Suprapubic skin (tissue), 4 donors: ENCODE data around the gene LIPF. TPM values are rescaled to one million over a fixed set of nuclear protein-coding genes. Genes with fewer than 3 reads are reported as not detected.

Source experiments
- DNase-seq, 2 donors: peaks; one replicate each; pipeline ENCODE4 v3.0.0-alpha.2; 2019; ENCODE audit warnings: low spot score in 2 of 2
- H3K27ac ChIP-seq: fragments of 200-600 bp; sonication (generic); one replicate; pipeline ENCODE4 v1.5.1; 2019
- H3K27me3 ChIP-seq: fragments of 200-600 bp; sonication (generic); one replicate; pipeline ENCODE4 v1.5.1; 2019
- H3K36me3 ChIP-seq: fragments of 200-600 bp; sonication (generic); one replicate; pipeline ENCODE4 v1.5.1; 2019
- H3K4me1 ChIP-seq: fragments of 200-600 bp; sonication (generic); one replicate; pipeline ENCODE4 v1.5.1; 2019
- H3K4me3 ChIP-seq: fragments of 200-600 bp; sonication (generic); one replicate; pipeline ENCODE4 v1.5.1; 2019; ENCODE audit warnings: mild to moderate bottlenecking
- H3K9me3 ChIP-seq: fragments of 200-600 bp; sonication (generic); one replicate; pipeline ENCODE4 v1.5.1; 2019
- EP300 ChIP-seq: sonication (generic); formaldehyde crosslinking; IDR thresholded peaks from one replicate; pipeline ENCODE4 v1.6.1; 2017; ENCODE audit warnings: antibody characterized with exemption
- POLR2A ChIP-seq, 2 donors: fragments of 450-650 bp; IDR thresholded peaks; one replicate each; pipeline ENCODE4 v1.6.1; 2017; ENCODE audit warnings: antibody characterized with exemption in 2 of 2, mild to moderate bottlenecking in 2 of 2, moderate library complexity in 2 of 2
- POLR2AphosphoS5 ChIP-seq, 3 donors: sonication (generic); formaldehyde crosslinking; IDR thresholded peaks; one replicate each; pipeline ENCODE4 v1.6.1; 2017; ENCODE audit warnings: antibody characterized with exemption in 3 of 3
- WGBS: methylation state at CpG from one replicate; pipeline ENCODE4 v1.1.5; 2018; 5-methylcytosine and 5-hydroxymethylcytosine counted together
- total RNA-seq, 4 donors: library from RNA; depleted of rRNA; stranded (reverse); fragments of >200 nt; gene quantifications; one replicate each; pipeline ENCODE4 v1.1.0, GENCODE V29; 2016
- TF ChIP-seq, protein P1 (sequence below), 2 donors: fragments of 200-600 bp in 1 of 2; fragments of 450-650 bp in 1 of 2; sonication (generic) in 1 of 2; IDR thresholded peaks; one replicate each; pipeline ENCODE4 v1.5.1; 2016 to 2019; ENCODE audit warnings: antibody characterized with exemption in 2 of 2, mild to moderate bottlenecking in 1 of 2, moderate library complexity in 1 of 2

Gene LIPF
- total RNA-seq, 4 donors from 2014 or later, result not detected

DNA sequence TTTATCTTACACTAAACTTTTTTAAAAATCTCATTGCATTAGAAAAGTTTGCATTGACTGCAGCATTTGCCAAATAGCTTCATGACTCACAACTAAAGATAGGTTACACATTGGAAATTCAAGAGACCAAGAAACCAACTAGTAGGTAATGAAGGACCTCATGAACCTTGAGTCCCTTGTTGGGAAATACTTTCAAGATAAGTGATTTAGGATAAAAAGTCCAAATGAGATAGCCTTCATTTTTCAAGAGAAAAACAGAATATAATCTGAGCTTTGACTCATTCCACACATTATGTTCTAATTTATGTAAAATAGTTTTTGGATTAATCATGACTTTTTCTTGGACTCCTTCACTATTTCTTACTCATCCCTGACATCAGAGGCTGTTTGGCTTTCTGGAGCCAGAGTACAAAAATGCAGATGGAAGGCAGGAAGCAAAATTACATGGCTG lies 13.1 kb upstream of the LIPF start:
- Histone ChIP-seq H3K9me3 (no peaks in the 10 kb centered on the region), H3K4me3 (no peak overlapping the region), H3K36me3 (no peaks in the 10 kb centered on the region), H3K27me3 (no peaks in the 10 kb centered on the region), H3K27ac (no peak overlapping the region), H3K4me1 (no peaks in the 10 kb centered on the region)
- TF ChIP-seq POLR2A (IDR thresholded peaks at IDR 0.05) (no peak), EP300 (no peak), POLR2AphosphoS5 (IDR thresholded peaks at IDR 0.05) (no peak)
- TF ChIP-seq, protein P1, sequence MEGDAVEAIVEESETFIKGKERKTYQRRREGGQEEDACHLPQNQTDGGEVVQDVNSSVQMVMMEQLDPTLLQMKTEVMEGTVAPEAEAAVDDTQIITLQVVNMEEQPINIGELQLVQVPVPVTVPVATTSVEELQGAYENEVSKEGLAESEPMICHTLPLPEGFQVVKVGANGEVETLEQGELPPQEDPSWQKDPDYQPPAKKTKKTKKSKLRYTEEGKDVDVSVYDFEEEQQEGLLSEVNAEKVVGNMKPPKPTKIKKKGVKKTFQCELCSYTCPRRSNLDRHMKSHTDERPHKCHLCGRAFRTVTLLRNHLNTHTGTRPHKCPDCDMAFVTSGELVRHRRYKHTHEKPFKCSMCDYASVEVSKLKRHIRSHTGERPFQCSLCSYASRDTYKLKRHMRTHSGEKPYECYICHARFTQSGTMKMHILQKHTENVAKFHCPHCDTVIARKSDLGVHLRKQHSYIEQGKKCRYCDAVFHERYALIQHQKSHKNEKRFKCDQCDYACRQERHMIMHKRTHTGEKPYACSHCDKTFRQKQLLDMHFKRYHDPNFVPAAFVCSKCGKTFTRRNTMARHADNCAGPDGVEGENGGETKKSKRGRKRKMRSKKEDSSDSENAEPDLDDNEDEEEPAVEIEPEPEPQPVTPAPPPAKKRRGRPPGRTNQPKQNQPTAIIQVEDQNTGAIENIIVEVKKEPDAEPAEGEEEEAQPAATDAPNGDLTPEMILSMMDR (IDR thresholded peaks at IDR 0.05), result no peak
- no peak for DNase-seq

DNA sequence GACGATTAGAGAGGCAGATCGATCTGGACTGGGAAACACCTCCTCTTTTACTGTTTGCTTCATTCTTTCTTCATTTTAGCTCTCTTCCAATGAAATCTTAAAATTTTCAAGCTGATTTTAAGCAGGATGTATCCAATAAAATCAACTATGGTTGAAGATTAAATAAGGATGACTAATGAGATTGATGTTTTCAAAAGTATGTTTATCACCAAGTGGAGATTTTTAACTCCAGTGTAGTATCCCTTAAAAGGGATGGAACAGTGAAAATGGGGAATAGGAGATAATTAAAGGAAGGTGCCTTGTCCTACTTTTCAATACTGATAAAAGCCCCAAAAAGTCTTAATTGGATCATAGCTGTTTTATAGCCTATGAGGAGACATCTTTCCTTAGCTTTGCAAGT lies 11.6 kb upstream of the LIPF start:
- WGBS, result 90% methylated on average over 2 of the region's 2 CpGs
- no peak overlapping the region for H3K27ac ChIP-seq
- H3K27me3 ChIP-seq, result no peaks in the 10 kb centered on the region
- no peak for TF ChIP-seq POLR2AphosphoS5 (IDR thresholded peaks at IDR 0.05)
- no peak for TF ChIP-seq EP300
- TF ChIP-seq POLR2A (IDR thresholded peaks at IDR 0.05), result no peak
- TF ChIP-seq, protein P1 (IDR thresholded peaks at IDR 0.05), result no peak
- no peak for DNase-seq
- H3K4me1 ChIP-seq, result no peaks in the 10 kb centered on the region
- no peaks in the 10 kb centered on the region for H3K9me3 ChIP-seq
- no peaks in the 10 kb centered on the region for H3K36me3 ChIP-seq
- no peak overlapping the region for H3K4me3 ChIP-seq

DNA sequence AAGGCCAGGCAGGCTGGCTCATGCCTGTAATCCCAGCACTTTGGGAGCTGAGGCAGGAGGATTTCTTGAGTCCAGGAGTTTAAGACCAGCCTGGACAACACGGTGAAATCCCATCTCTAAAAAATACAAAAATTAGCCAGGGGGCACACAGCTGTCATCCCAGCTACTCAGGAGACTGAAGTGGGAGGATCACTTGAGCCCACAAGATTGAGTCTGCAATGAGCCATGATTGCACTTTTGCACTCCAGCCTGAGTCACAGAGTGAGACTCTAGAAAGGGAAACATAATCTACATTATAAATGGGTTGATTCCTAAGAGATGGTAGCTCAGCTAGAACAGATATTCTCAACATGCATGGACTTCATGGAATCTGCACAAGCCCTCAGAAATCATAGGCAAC lies 6.3 kb upstream of the LIPF start:
- 63% methylated on average over 1 of the region's 1 CpG for WGBS

DNA sequence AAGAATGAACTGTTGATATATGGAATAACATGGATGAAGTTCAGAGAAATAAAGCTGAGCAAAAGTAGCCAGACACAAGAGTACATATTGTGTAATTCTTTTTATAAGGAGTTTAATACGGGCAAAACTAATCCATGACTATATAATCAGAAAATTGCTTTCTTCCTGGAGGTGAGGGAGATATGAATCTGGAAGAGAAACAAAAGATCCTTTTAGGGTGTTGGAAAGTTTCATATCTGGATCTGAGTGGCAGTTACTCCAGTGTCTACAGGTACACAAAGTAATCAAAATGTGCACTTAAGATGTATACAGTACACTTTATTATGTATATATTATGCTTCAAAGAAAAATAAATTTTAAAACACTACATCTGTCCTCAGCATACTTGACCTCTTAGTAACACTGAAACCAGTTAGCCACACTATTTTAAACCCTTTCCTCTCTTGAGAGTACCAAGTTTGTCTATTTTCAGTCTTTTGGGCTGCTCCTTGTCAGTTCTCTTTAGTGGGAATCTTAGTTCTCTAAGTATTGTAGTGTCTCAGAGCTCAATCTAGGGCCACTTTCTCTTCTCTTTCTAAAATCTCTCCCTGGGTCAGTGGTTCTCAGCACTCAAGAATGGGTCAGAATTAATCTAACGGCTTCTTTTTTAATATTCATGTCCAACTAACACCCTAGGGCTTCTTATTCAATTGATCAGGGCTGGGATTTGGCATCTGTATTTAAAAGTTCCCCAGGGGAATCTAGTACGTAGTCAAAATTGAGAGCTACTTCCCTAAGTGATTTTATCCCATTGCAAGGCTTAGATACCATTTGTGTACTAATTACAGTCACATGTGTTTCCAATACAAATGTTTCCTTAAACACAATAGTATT lies 4.3 kb upstream of the LIPF start:
- Histone ChIP-seq H3K4me1 (no peaks in the 10 kb centered on the region), H3K4me3 (no peak overlapping the region), H3K27ac (no peak overlapping the region), H3K27me3 (no peaks in the 10 kb centered on the region), H3K9me3 (no peaks in the 10 kb centered on the region), H3K36me3 (no peaks in the 10 kb centered on the region)
- TF ChIP-seq EP300 (no peak), POLR2A (IDR thresholded peaks at IDR 0.05) (no peak), POLR2AphosphoS5 (IDR thresholded peaks at IDR 0.05) (no peak)
- TF ChIP-seq, protein P1 (IDR thresholded peaks at IDR 0.05), result no peak
- no peak for DNase-seq
- WGBS, result 56% methylated on average over 3 of the region's 3 CpGs

More for the DNA sequence above, 6.3 kb upstream of the LIPF start:
- DNase-seq, result no peak
- no peaks in the 10 kb centered on the region for H3K27me3 ChIP-seq
- no peaks in the 10 kb centered on the region for H3K36me3 ChIP-seq
- no peak for TF ChIP-seq POLR2A (IDR thresholded peaks at IDR 0.05)
- no peak for TF ChIP-seq POLR2AphosphoS5 (IDR thresholded peaks at IDR 0.05)
- TF ChIP-seq EP300, result no peak
- TF ChIP-seq, protein P1 (IDR thresholded peaks at IDR 0.05), result no peak
- no peaks in the 10 kb centered on the region for H3K4me1 ChIP-seq
- no peak overlapping the region for H3K27ac ChIP-seq
- no peaks in the 10 kb centered on the region for H3K9me3 ChIP-seq
- no peak overlapping the region for H3K4me3 ChIP-seq

DNA sequence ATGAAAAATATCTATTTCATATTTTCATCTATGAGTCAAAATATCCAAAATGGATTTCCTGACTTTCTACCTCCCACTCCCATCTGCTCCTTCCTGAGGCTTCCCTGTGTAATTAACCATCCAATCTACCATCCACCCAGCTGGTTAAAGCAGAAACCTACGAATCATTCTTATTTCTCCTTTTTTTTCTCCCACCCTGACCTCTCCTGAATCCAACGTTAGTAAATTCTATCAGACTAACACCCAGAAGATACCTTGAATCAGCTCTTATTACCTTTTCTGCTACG lies 3.7 kb upstream of the LIPF start:
- DNase-seq, result no peak
- Histone ChIP-seq H3K27ac (no peak overlapping the region), H3K36me3 (no peaks in the 10 kb centered on the region), H3K4me3 (no peak overlapping the region), H3K4me1 (no peaks in the 10 kb centered on the region), H3K27me3 (no peaks in the 10 kb centered on the region), H3K9me3 (no peaks in the 10 kb centered on the region)
- TF ChIP-seq POLR2A (IDR thresholded peaks at IDR 0.05) (no peak), EP300 (no peak), POLR2AphosphoS5 (IDR thresholded peaks at IDR 0.05) (no peak)
- TF ChIP-seq, protein P1 (IDR thresholded peaks at IDR 0.05), result no peak
- 25% methylated on average over 2 of the region's 3 CpGs for WGBS
